ENCODE measurements around the gene PARD6A.

- no peak for TF ChIP-seq CTCF (IDR thresholded peaks at IDR 0.05; ENCODE audit: borderline replicate concordance, extremely low read depth, low read length, poor library complexity, severe bottlenecking)
- no peak for TF ChIP-seq EZH2 (IDR thresholded peaks at IDR 0.05; ENCODE audit: borderline replicate concordance, low read depth, low read length, severe bottlenecking)
Observed at GRCh38 chr16:67702130-67702529, 41.4 kb downstream of the PARD6A start.
